ENCODE results near the gene CHTF18.

CHTF18 gene

DNA sequence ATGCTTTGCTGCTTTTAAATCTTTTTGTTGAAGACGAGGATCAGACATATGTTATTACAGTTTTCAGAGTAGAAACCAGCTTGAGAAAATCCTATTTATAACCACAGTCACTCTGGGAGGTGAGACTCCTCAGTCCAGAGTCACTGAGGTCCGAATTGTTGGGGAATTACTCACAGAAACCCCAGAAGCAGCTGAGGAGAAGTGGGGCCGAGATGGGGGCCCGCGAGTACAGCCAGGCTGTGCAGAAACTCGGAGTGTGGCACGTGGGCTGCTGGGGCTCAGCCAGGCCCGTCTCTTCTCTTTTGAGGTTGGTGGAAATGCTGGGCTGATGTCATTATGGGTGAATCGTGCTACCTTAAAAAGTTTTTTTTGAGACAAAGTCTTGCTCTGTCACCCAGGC, 26.6 kb downstream of the CHTF18 start:
- H3K4me3 ChIP-seq (ENCODE audit: insufficient read depth, low read length, poor library complexity, severe bottlenecking) = no peak overlapping the region
- H3K9me2 ChIP-seq (replicated peaks; ENCODE audit: insufficient read depth, low read length) = no peaks in the 10 kb centered on the region
- no peaks in the 10 kb centered on the region for H3K79me2 ChIP-seq (ENCODE audit: insufficient read depth, low read length)
- H2AFZ ChIP-seq (ENCODE audit: low read depth, low read length, severe bottlenecking) = no peak overlapping the region
- H3F3A ChIP-seq (ENCODE audit: insufficient read depth) = no peaks in the 10 kb centered on the region
- TF ChIP-seq, protein P1, sequence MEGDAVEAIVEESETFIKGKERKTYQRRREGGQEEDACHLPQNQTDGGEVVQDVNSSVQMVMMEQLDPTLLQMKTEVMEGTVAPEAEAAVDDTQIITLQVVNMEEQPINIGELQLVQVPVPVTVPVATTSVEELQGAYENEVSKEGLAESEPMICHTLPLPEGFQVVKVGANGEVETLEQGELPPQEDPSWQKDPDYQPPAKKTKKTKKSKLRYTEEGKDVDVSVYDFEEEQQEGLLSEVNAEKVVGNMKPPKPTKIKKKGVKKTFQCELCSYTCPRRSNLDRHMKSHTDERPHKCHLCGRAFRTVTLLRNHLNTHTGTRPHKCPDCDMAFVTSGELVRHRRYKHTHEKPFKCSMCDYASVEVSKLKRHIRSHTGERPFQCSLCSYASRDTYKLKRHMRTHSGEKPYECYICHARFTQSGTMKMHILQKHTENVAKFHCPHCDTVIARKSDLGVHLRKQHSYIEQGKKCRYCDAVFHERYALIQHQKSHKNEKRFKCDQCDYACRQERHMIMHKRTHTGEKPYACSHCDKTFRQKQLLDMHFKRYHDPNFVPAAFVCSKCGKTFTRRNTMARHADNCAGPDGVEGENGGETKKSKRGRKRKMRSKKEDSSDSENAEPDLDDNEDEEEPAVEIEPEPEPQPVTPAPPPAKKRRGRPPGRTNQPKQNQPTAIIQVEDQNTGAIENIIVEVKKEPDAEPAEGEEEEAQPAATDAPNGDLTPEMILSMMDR (IDR thresholded peaks at IDR 0.05; ENCODE audit: insufficient read depth, low read length, poor library complexity, severe bottlenecking) = no peak
- TF ChIP-seq EZH2phosphoT487 (conservative IDR thresholded peaks at IDR 0.05; ENCODE audit: low read length) = no peak
- H3K9me3 ChIP-seq (ENCODE audit: insufficient read depth, low read length) = no peaks in the 10 kb centered on the region
- H3K36me3 ChIP-seq (ENCODE audit: low read length) = no peaks in the 10 kb centered on the region
- no peak overlapping the region for H3K27ac ChIP-seq (ENCODE audit: low read depth, low read length)
- no peak overlapping the region for H3K4me2 ChIP-seq (ENCODE audit: low read depth, low read length, poor library complexity, severe bottlenecking)
- no peak overlapping the region for H3K9ac ChIP-seq (ENCODE audit: low read length)
- no peaks in the 10 kb centered on the region for H3K27me3 ChIP-seq (ENCODE audit: low read length)
- no peaks in the 10 kb centered on the region for H4K20me1 ChIP-seq (ENCODE audit: low read depth, low read length)

GRCh38 chr16:815861-816260, 27.4 kb downstream of the CHTF18 start:
- no peaks in the 10 kb centered on the region for H3K9me2 ChIP-seq (replicated peaks; ENCODE audit: insufficient read depth, low read length)
- TF ChIP-seq, protein P1 (IDR thresholded peaks at IDR 0.05; ENCODE audit: insufficient read depth, low read length, poor library complexity, severe bottlenecking) = no peak
- TF ChIP-seq EZH2phosphoT487 (conservative IDR thresholded peaks at IDR 0.05; ENCODE audit: low read length) = no peak
- no peaks in the 10 kb centered on the region for H3K36me3 ChIP-seq (ENCODE audit: low read length)
- no peak overlapping the region for H3K9ac ChIP-seq (ENCODE audit: low read length)
- H3K4me3 ChIP-seq (ENCODE audit: insufficient read depth, low read length, poor library complexity, severe bottlenecking) = no peak overlapping the region
- no peaks in the 10 kb centered on the region for H3F3A ChIP-seq (ENCODE audit: insufficient read depth)
- no peaks in the 10 kb centered on the region for H3K27me3 ChIP-seq (ENCODE audit: low read length)
- no peaks in the 10 kb centered on the region for H3K9me3 ChIP-seq (ENCODE audit: insufficient read depth, low read length)
- H4K20me1 ChIP-seq (ENCODE audit: low read depth, low read length) = no peaks in the 10 kb centered on the region
- no peaks in the 10 kb centered on the region for H3K79me2 ChIP-seq (ENCODE audit: insufficient read depth, low read length)
- H3K4me2 ChIP-seq (ENCODE audit: low read depth, low read length, poor library complexity, severe bottlenecking) = no peak overlapping the region
- no peak overlapping the region for H2AFZ ChIP-seq (ENCODE audit: low read depth, low read length, severe bottlenecking)
- no peak overlapping the region for H3K27ac ChIP-seq (ENCODE audit: low read depth, low read length)

GRCh38 chr16:817001-817906, 28.8 kb downstream of the CHTF18 start:
- H3K27ac ChIP-seq (ENCODE audit: low read depth, low read length) = no peak overlapping the region
- H4K20me1 ChIP-seq (ENCODE audit: low read depth, low read length) = no peaks in the 10 kb centered on the region
- H3K79me2 ChIP-seq (ENCODE audit: insufficient read depth, low read length) = no peaks in the 10 kb centered on the region
- no peak for TF ChIP-seq EZH2phosphoT487 (conservative IDR thresholded peaks at IDR 0.05; ENCODE audit: low read length)
- TF ChIP-seq, protein P1 (IDR thresholded peaks at IDR 0.05; ENCODE audit: insufficient read depth, low read length, poor library complexity, severe bottlenecking) = no peak
- H3K27me3 ChIP-seq (ENCODE audit: low read length) = no peaks in the 10 kb centered on the region
- H3K9me2 ChIP-seq (replicated peaks; ENCODE audit: insufficient read depth, low read length) = no peaks in the 10 kb centered on the region
- H3K4me2 ChIP-seq (ENCODE audit: low read depth, low read length, poor library complexity, severe bottlenecking) = no peak overlapping the region
- no peak overlapping the region for H3K4me3 ChIP-seq (ENCODE audit: insufficient read depth, low read length, poor library complexity, severe bottlenecking)
- H3K9ac ChIP-seq (ENCODE audit: low read length) = no peak overlapping the region
- H3F3A ChIP-seq (ENCODE audit: insufficient read depth) = no peaks in the 10 kb centered on the region
- no peaks in the 10 kb centered on the region for H3K36me3 ChIP-seq (ENCODE audit: low read length)
- H3K9me3 ChIP-seq (ENCODE audit: insufficient read depth, low read length) = no peaks in the 10 kb centered on the region
- no peak overlapping the region for H2AFZ ChIP-seq (ENCODE audit: low read depth, low read length, severe bottlenecking)
